ENCODE measurements around the gene GRM8. TPM values are rescaled to one million over a fixed set of nuclear protein-coding genes. Genes with fewer than 3 reads are reported as not detected.

Gene GRM8
- total and polyA plus RNA-seq, 10 of the 15 experiments (the other 5 are each of a cell fraction or from before 2014, with no cell fraction given) = 0.33 to 7.1 (median 0.45) TPM; not detected in 2

DNA sequence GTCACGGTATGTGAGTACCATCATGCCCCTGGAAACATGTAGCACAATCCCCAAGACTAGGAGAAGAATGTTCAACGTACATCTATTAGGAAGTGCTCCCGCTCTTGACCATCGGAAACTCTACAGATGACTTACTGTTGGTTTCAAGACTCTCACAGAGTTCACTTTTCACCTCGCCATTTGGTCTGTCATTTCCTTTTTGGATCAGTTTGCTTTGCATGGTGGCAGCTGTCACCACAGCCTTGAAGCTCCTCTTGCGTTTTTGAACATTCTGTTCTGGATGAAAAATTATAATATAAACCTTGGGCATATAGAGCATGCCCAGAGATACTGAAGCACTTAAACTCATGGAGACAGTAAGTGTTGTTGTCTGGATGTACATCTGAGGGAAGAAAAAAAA lies 806.8 kb downstream of the GRM8 start:
- intact Hi-C loops (cut with micrococcal nuclease; ENCODE audit: unreplicated experiment) (no loop called here), in situ Hi-C loops (cut with MboI) (no loop called here)
- BruUV-seq (replicated peaks) = no TSS peak
- ChIA-PET POLR2A (no interaction called here), CTCF (interaction anchor here (1.2 kb wide), 1 partner anchor 9 kb away, joined by 4 read pairs; no protein-coding TSS in a partner anchor), RAD21 (ENCODE audit: unreplicated experiment) (interaction anchor here (1.4 kb wide), 1 partner anchor 253 kb away, joined by 5 read pairs; no protein-coding TSS in a partner anchor), SMC1A (ENCODE audit: uncharacterized antibody, unreplicated experiment) (interaction anchor here (6.2 kb wide), 1 partner anchor 33 kb away, joined by 34 read pairs; no protein-coding TSS in a partner anchor)
- H3K27me3 ChIP-seq (replicated peaks in 1 of 2; ENCODE audit: control insufficient read depth in 2 of 2, insufficient read depth in 2 of 2, low read length in 1 of 2) = no peaks in the 10 kb centered on the region
- DNase-seq (ENCODE audit: low read depth, low spot score) (no peak), ATAC-seq (no peak), FAIRE-seq (no peak)
- peaks cover 28% of the 10 kb centered on the region for H3K4me1 ChIP-seq (ENCODE audit: control insufficient read depth, insufficient read depth, low read length)
- H3K9me3 ChIP-seq (replicated peaks; ENCODE audit: control insufficient read depth, insufficient read depth, low read length) = peaks cover 7% of the 10 kb centered on the region; the same call in 2 of the 3 replicates
- no peak overlapping the region for H3K4me3 ChIP-seq
- H3K36me3 ChIP-seq (ENCODE audit: control insufficient read depth in 2 of 2, insufficient read depth in 2 of 2, low read length in 1 of 2) = no peaks in the 10 kb centered on the region
- TF ChIP-seq, protein P1, sequence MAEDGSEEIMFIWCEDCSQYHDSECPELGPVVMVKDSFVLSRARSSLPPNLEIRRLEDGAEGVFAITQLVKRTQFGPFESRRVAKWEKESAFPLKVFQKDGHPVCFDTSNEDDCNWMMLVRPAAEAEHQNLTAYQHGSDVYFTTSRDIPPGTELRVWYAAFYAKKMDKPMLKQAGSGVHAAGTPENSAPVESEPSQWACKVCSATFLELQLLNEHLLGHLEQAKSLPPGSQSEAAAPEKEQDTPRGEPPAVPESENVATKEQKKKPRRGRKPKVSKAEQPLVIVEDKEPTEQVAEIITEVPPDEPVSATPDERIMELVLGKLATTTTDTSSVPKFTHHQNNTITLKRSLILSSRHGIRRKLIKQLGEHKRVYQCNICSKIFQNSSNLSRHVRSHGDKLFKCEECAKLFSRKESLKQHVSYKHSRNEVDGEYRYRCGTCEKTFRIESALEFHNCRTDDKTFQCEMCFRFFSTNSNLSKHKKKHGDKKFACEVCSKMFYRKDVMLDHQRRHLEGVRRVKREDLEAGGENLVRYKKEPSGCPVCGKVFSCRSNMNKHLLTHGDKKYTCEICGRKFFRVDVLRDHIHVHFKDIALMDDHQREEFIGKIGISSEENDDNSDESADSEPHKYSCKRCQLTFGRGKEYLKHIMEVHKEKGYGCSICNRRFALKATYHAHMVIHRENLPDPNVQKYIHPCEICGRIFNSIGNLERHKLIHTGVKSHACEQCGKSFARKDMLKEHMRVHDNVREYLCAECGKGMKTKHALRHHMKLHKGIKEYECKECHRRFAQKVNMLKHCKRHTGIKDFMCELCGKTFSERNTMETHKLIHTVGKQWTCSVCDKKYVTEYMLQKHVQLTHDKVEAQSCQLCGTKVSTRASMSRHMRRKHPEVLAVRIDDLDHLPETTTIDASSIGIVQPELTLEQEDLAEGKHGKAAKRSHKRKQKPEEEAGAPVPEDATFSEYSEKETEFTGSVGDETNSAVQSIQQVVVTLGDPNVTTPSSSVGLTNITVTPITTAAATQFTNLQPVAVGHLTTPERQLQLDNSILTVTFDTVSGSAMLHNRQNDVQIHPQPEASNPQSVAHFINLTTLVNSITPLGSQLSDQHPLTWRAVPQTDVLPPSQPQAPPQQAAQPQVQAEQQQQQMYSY (CRISPR knock-in tag; IDR thresholded peaks at IDR 0.05) = no peak
- TF ChIP-seq, protein P2, sequence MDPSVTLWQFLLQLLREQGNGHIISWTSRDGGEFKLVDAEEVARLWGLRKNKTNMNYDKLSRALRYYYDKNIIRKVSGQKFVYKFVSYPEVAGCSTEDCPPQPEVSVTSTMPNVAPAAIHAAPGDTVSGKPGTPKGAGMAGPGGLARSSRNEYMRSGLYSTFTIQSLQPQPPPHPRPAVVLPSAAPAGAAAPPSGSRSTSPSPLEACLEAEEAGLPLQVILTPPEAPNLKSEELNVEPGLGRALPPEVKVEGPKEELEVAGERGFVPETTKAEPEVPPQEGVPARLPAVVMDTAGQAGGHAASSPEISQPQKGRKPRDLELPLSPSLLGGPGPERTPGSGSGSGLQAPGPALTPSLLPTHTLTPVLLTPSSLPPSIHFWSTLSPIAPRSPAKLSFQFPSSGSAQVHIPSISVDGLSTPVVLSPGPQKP (IDR thresholded peaks at IDR 0.05; ENCODE audit: low read depth, low read length) = no peak
- TF ChIP-seq BCL11A (IDR thresholded peaks at IDR 0.05; ENCODE audit: low read depth, low read length) (no peak), NR2C2 (IDR thresholded peaks at IDR 0.05; ENCODE audit: borderline replicate concordance, control insufficient read depth, insufficient read length, low read depth) (no peak), SP1 (IDR thresholded peaks at IDR 0.05; ENCODE audit: low read depth, low read length) (no peak), MEF2A (IDR thresholded peaks at IDR 0.05; ENCODE audit: insufficient read depth, low read depth, low read length) (no peak)
- no peak overlapping the region for H3K9ac ChIP-seq (ENCODE audit: control insufficient read depth, insufficient read depth, low read length)
- no peak overlapping the region for H2AFZ ChIP-seq (ENCODE audit: control insufficient read depth, low read depth, low read length)
- no peak overlapping the region for H3K27ac ChIP-seq (ENCODE audit: control insufficient read depth, insufficient read depth)
- 74% methylated on average over 6 of the region's 6 CpGs for WGBS (ENCODE audit: insufficient coverage, insufficient replicate concordance, low lambda C conversion rate, missing lambda C conversion rate)
- H3K79me2 ChIP-seq (ENCODE audit: control insufficient read depth, insufficient read depth, low read length) = no peaks in the 10 kb centered on the region
- no peak overlapping the region for H3K4me2 ChIP-seq (ENCODE audit: control insufficient read depth, insufficient read depth)
- H4K20me1 ChIP-seq (ENCODE audit: control insufficient read depth, insufficient read depth) = no peaks in the 10 kb centered on the region

All from GM12878 (cell line).